Calu3 (cell line): ENCODE results near the gene KANSL3. TPM values are rescaled to one million over a fixed set of nuclear protein-coding genes. Genes with fewer than 3 reads are reported as not detected.

Experiments
- BruUV-seq: library from RNA; stranded (reverse); fragments of 400-500 nt; replicated peaks from 2 replicates; lab custom pipeline; 2021; lab: Mats Ljungman, UMichigan
- CTCF ChIA-PET: fragments of 300-600 bp; sonication (Branson Sonifier 250); formaldehyde crosslinking; loops from one replicate; lab custom pipeline; 2022; ENCODE audit warnings: antibody characterized with exemption; lab: Charles Lee
- DNase-seq: peaks from one replicate; pipeline ENCODE4 v3.0.0; 2022
- H3K27ac Mint-ChIP-seq: one replicate; pipeline ENCODE4 v1.8.0; 2022; ENCODE audit warnings: mixed read lengths; ENCODE audit not compliant: unreplicated experiment
- H3K27me3 Mint-ChIP-seq: one replicate; pipeline ENCODE4 v1.8.0; 2022; ENCODE audit warnings: mixed read lengths; ENCODE audit not compliant: unreplicated experiment
- H3K36me3 Mint-ChIP-seq: one replicate; pipeline ENCODE4 v1.8.0; 2022; ENCODE audit warnings: mild to moderate bottlenecking, moderate library complexity, mixed read lengths; ENCODE audit not compliant: insufficient read depth, unreplicated experiment
- H3K4me1 Mint-ChIP-seq: one replicate; pipeline ENCODE4 v1.8.0; 2022; ENCODE audit warnings: mild to moderate bottlenecking, low read depth, mixed read lengths; ENCODE audit not compliant: unreplicated experiment
- H3K4me3 Mint-ChIP-seq: one replicate; pipeline ENCODE4 v1.8.0; 2022; ENCODE audit warnings: mild to moderate bottlenecking, low read depth, moderate library complexity, mixed read lengths; ENCODE audit not compliant: unreplicated experiment
- H3K9me3 Mint-ChIP-seq: one replicate; pipeline ENCODE4 v1.8.0; 2022; ENCODE audit warnings: low read depth, mixed read lengths; ENCODE audit not compliant: unreplicated experiment
- intact Hi-C: fragments of 100-400 bp; cut with micrococcal nuclease; formaldehyde crosslinking; loops from one replicate; pipeline ENCODE4 v1.10.0; 2022; ENCODE audit not compliant: unreplicated experiment
- total RNA-seq: library from RNA; stranded (reverse); gene quantifications from 2 replicates; pipeline ENCODE4 v1.2.3, GENCODE V29; 2022
- TF ChIP-seq, protein P1 (sequence below): fragments of 200-600 bp; IDR thresholded peaks from one replicate; pipeline ENCODE4 v1.8.0; 2022; ENCODE audit warnings: antibody characterized with exemption; ENCODE audit not compliant: unreplicated experiment

The KANSL3 gene
- total RNA-seq, 1 experiment from 2014 or later = 39.6 TPM

- Mint-ChIP-seq H3K27ac (no peak overlapping the region), H3K9me3 (no peaks in the 10 kb centered on the region), H3K27me3 (peaks cover 24% of the 10 kb centered on the region), H3K36me3 (no peaks in the 10 kb centered on the region), H3K4me1 (peaks cover 8% of the 10 kb centered on the region), H3K4me3 (no peak overlapping the region)
- no TSS peak for BruUV-seq
- TF ChIP-seq, protein P1, sequence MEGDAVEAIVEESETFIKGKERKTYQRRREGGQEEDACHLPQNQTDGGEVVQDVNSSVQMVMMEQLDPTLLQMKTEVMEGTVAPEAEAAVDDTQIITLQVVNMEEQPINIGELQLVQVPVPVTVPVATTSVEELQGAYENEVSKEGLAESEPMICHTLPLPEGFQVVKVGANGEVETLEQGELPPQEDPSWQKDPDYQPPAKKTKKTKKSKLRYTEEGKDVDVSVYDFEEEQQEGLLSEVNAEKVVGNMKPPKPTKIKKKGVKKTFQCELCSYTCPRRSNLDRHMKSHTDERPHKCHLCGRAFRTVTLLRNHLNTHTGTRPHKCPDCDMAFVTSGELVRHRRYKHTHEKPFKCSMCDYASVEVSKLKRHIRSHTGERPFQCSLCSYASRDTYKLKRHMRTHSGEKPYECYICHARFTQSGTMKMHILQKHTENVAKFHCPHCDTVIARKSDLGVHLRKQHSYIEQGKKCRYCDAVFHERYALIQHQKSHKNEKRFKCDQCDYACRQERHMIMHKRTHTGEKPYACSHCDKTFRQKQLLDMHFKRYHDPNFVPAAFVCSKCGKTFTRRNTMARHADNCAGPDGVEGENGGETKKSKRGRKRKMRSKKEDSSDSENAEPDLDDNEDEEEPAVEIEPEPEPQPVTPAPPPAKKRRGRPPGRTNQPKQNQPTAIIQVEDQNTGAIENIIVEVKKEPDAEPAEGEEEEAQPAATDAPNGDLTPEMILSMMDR = no peak
- CTCF ChIA-PET = interaction anchor here (0.6 kb wide), 1 partner anchor 19 kb away, joined by 3 read pairs; no protein-coding TSS in a partner anchor
- intact Hi-C loops = no loop called here
- no peak for DNase-seq
Measured at GRCh38 chr2:96684883-96685576, 46.9 kb upstream of the KANSL3 start.

DNA sequence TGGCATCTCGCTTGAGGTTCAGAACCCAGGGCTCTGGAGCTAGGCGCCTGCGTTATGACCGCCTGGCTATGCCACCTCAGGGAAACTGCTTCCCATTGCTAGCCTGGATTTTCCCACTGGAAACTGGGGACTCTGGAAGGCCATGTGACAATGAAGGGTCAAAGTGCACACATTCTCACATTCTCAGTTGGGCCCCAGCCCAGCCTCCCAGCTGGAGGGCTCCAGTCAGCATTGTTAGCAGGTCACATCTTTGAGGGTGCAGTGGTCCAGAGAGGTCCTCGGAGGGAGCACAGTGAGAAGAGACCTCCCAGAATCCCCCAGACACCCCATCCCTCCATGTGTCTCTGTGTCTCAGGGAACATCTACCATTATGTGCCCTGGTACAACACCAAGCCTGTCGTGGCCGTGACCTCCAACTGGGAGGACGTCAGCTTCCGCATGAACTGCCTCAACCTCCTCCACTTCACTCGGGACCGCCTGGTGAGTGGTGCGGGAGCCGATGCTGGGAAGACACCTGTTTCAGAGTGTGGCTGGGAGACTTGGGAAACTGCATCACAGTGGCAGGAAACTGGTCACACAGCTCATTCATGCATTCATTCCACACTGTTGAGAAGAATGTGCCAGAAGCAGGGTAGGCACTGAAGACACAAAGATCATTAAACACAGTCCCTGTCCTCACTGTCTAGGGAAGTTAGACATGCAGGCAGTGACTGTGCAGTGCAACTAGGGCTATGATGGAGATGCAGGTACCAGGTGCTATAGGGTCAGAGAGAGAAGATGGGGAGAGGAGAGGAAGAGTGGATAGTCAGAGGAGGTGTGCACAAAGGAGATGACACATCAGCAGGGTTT is 46.1 kb upstream of the KANSL3 start:
- Mint-ChIP-seq H3K27me3 (peaks cover 32% of the 10 kb centered on the region), H3K4me3 (no peak overlapping the region), H3K36me3 (no peaks in the 10 kb centered on the region), H3K4me1 (peaks cover 12% of the 10 kb centered on the region), H3K9me3 (no peaks in the 10 kb centered on the region), H3K27ac (no peak overlapping the region)
- TF ChIP-seq, protein P1 = no peak
- CTCF ChIA-PET = interaction anchor here (0.6 kb wide), 1 partner anchor 9 kb away, joined by 6 read pairs; no protein-coding TSS in a partner anchor
- BruUV-seq = no TSS peak
- intact Hi-C loops = no loop called here
- DNase-seq = no peak

DNA sequence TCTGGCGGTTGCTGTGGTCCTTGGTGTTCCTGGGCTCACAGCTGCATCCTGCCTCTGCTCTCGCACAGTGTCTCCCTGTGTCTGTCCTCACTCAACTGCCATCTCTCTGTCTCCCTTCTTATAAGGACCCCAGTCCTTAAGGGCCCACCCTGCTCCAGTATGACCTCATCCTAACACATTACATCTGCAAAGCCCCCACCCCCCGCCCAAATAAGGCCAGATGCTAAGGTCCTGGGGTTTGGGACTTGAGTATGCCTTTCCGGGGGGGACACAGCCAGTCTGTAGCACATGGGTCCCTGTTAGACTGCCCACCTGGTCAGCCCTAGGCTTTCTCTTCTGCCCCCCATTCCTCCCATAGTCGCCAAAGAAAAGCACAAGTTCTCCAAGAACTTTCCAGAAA is 45.2 kb upstream of the KANSL3 start:
- intact Hi-C loops = no loop called here
- CTCF ChIA-PET = interaction anchor here (0.7 kb wide), 1 partner anchor 12 kb away, joined by 3 read pairs; no protein-coding TSS in a partner anchor
- no peak for DNase-seq
- TF ChIP-seq, protein P1 = no peak
- peaks cover 34% of the 10 kb centered on the region for H3K27me3 Mint-ChIP-seq
- no peaks in the 10 kb centered on the region for H3K9me3 Mint-ChIP-seq
- no peak overlapping the region for H3K27ac Mint-ChIP-seq
- no TSS peak for BruUV-seq
- H3K4me1 Mint-ChIP-seq = peaks cover 12% of the 10 kb centered on the region
- no peaks in the 10 kb centered on the region for H3K36me3 Mint-ChIP-seq
- H3K4me3 Mint-ChIP-seq = no peak overlapping the region

DNA sequence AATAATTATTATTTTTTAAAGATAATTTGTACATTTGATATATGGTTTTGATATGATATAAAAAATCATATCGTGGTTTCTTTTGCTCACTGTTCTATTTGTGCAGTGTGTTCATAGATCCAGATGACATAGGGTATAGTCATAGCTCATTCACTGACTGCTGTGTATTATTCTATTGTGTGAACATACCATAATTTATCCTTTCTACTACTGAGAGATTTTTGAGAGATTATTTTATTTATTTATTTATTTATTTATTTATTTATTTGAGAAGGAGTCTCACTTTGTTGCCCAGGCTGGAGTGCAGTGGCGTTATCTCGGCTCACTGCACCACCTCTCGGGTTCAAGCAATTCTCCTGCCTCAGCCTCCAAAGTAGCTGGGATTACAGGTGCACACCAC is 43.4 kb upstream of the KANSL3 start:
- H3K4me3 Mint-ChIP-seq = no peak overlapping the region
- TF ChIP-seq, protein P1 = no peak
- no peak overlapping the region for H3K27ac Mint-ChIP-seq
- no peak for DNase-seq
- H3K27me3 Mint-ChIP-seq = peaks cover 34% of the 10 kb centered on the region
- no peaks in the 10 kb centered on the region for H3K9me3 Mint-ChIP-seq
- intact Hi-C loops = no loop called here
- CTCF ChIA-PET = no interaction called here
- BruUV-seq = no TSS peak
- peaks cover 12% of the 10 kb centered on the region for H3K4me1 Mint-ChIP-seq
- H3K36me3 Mint-ChIP-seq = no peaks in the 10 kb centered on the region
